ENCODE data around the gene ZNF764.

- TF ChIP-seq CTCF (IDR thresholded peaks at IDR 0.05) = no peak
- TF ChIP-seq POLR2A (IDR thresholded peaks at IDR 0.05) = no peak
- TF ChIP-seq EP300 (IDR thresholded peaks at IDR 0.05) = no peak
These were observed 25.7 kb downstream of the ZNF764 start for GRCh38 chr16:30532285-30533145.

Measured in tibial nerve (tissue), 4 donors.